ENCODE data around the gene SLC7A4. TPM values are rescaled to one million over a fixed set of nuclear protein-coding genes. Genes with fewer than 3 reads are reported as not detected.

The SLC7A4 gene
- total RNA-seq, 1 donor from 2014 or later = 1.1 TPM

- TF ChIP-seq, protein P1, sequence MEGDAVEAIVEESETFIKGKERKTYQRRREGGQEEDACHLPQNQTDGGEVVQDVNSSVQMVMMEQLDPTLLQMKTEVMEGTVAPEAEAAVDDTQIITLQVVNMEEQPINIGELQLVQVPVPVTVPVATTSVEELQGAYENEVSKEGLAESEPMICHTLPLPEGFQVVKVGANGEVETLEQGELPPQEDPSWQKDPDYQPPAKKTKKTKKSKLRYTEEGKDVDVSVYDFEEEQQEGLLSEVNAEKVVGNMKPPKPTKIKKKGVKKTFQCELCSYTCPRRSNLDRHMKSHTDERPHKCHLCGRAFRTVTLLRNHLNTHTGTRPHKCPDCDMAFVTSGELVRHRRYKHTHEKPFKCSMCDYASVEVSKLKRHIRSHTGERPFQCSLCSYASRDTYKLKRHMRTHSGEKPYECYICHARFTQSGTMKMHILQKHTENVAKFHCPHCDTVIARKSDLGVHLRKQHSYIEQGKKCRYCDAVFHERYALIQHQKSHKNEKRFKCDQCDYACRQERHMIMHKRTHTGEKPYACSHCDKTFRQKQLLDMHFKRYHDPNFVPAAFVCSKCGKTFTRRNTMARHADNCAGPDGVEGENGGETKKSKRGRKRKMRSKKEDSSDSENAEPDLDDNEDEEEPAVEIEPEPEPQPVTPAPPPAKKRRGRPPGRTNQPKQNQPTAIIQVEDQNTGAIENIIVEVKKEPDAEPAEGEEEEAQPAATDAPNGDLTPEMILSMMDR (IDR thresholded peaks at IDR 0.05; ENCODE audit: unreplicated experiment) = no peak
- no peak for DNase-seq (ENCODE audit: low spot score, unreplicated experiment)
- Mint-ChIP-seq H3K4me3 (ENCODE audit: low read depth) (no peak overlapping the region), H3K9me3 (ENCODE audit: low read depth) (peaks cover 3% of the 10 kb centered on the region), H3K27ac (no peak overlapping the region), H3K36me3 (ENCODE audit: insufficient read depth) (no peaks in the 10 kb centered on the region), H3K4me1 (ENCODE audit: low read depth) (no peaks in the 10 kb centered on the region), H3K27me3 (peaks cover 4% of the 10 kb centered on the region)
Measured at GRCh38 chr22:21070690-21071615, 38.6 kb upstream of the SLC7A4 start.

- peaks cover 3% of the 10 kb centered on the region for H3K9me3 Mint-ChIP-seq (ENCODE audit: low read depth)
- no peak for DNase-seq (ENCODE audit: low spot score, unreplicated experiment)
- no peaks in the 10 kb centered on the region for H3K4me1 Mint-ChIP-seq (ENCODE audit: low read depth)
- H3K4me3 Mint-ChIP-seq (ENCODE audit: low read depth) = no peak overlapping the region
- TF ChIP-seq, protein P1 (IDR thresholded peaks at IDR 0.05; ENCODE audit: unreplicated experiment) = no peak
- peaks cover 4% of the 10 kb centered on the region for H3K27me3 Mint-ChIP-seq
- no peaks in the 10 kb centered on the region for H3K36me3 Mint-ChIP-seq (ENCODE audit: insufficient read depth)
- no peak overlapping the region for H3K27ac Mint-ChIP-seq
Measured at GRCh38 chr22:21069375-21069774, 37.0 kb upstream of the SLC7A4 start.

DNA sequence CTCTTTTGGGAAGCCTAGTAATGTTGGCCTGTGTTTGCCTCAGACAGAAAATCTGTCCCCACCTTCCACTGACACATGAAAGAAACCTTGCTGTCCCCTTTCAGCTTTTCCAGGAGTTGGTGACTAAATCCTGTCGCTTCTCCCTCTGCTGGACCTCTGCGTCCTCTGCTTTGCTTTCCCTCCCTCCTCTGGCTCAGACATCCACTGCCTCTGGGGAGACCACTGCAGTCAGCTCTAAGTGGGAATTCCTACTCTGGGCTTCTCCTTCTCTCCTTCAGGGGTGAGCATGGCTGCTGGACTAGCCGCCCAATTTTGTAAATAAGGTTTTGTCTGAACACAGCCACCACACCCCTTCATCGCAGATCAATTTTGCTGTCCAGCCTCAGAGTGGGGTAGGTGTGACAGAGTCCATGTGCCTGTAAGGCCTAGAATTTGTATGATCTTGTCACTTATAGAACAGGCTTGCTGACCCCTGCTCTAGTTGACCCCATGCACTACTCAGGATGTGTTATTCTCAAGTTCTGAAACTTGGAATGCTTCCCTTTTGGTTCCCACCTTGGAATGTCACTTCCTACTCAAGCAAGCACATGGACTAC is 36.4 kb upstream of the SLC7A4 start:
- DNase-seq (ENCODE audit: low spot score, unreplicated experiment) = no peak
- H3K4me3 Mint-ChIP-seq (ENCODE audit: low read depth) = no peak overlapping the region
- H3K4me1 Mint-ChIP-seq (ENCODE audit: low read depth) = no peaks in the 10 kb centered on the region
- peaks cover 3% of the 10 kb centered on the region for H3K9me3 Mint-ChIP-seq (ENCODE audit: low read depth)
- peaks cover 4% of the 10 kb centered on the region for H3K27me3 Mint-ChIP-seq
- no peak overlapping the region for H3K27ac Mint-ChIP-seq
- no peaks in the 10 kb centered on the region for H3K36me3 Mint-ChIP-seq (ENCODE audit: insufficient read depth)
- TF ChIP-seq, protein P1 (IDR thresholded peaks at IDR 0.05; ENCODE audit: unreplicated experiment) = no peak

DNA sequence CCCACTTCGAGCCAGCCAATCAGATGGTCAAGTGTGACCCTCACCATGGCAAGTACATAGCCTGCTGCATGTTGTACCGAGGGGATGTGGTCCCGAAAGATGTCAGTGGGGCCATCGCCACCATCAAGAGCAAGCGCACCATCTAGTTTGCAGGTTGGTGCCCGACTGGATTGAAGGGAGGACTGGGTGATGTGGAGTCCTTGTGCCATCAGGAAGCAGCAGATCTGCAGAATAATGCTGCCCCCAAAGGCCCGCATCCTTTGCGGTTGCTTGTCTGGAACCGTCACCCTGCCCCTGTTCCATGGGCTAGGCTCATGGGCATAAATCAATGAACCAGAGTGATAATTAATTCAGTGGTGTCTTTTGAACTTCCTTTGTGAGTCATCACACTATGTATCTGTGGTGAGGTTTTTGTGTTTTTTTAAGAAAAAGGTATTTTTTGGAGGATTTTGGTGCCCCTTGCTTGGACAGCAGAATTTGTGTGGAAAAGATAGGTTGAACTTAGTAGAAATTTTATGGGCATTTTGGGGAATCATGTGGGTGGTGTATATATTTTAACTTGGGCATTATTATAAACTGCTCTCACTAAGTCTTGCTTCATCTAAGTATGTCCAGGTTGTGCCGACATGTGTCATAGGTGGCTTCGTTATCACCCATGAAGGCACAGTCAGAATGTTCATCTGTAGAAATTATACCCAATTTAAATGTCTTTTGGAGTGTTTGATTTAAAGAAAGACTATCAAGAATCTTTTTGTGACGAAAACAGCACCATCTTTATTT is 35.7 kb upstream of the SLC7A4 start:
- H3K27ac Mint-ChIP-seq = no peak overlapping the region
- TF ChIP-seq, protein P1 (IDR thresholded peaks at IDR 0.05; ENCODE audit: unreplicated experiment) = no peak
- DNase-seq (ENCODE audit: low spot score, unreplicated experiment) = no peak
- no peak overlapping the region for H3K4me3 Mint-ChIP-seq (ENCODE audit: low read depth)
- H3K4me1 Mint-ChIP-seq (ENCODE audit: low read depth) = no peaks in the 10 kb centered on the region
- H3K27me3 Mint-ChIP-seq = peaks cover 4% of the 10 kb centered on the region
- peaks cover 3% of the 10 kb centered on the region for H3K9me3 Mint-ChIP-seq (ENCODE audit: low read depth)
- H3K36me3 Mint-ChIP-seq (ENCODE audit: insufficient read depth) = no peaks in the 10 kb centered on the region
